IPS-15b (cell line): Measurements from ENCODE around the gene DALRD3.

Experiments
- H3K27me3 ChIP-seq: one replicate; pipeline ENCODE4 v1.6.1; 2013; ENCODE audit warnings: low read length; ENCODE audit not compliant: control insufficient read depth, insufficient read depth
- H3K36me3 ChIP-seq: one replicate; pipeline ENCODE4 v1.6.1; 2013; ENCODE audit warnings: low read length; ENCODE audit not compliant: control insufficient read depth, insufficient read depth
- H3K4me1 ChIP-seq: one replicate; pipeline ENCODE4 v1.6.1; 2013; ENCODE audit warnings: mild to moderate bottlenecking, low read length; ENCODE audit not compliant: control insufficient read depth, insufficient read depth
- H3K4me3 ChIP-seq: one replicate; pipeline ENCODE4 v1.5.1; 2013; ENCODE audit warnings: low read depth, low read length
- H3K9ac ChIP-seq: one replicate; pipeline ENCODE4 v1.6.1; 2013; ENCODE audit warnings: low read depth, mild to moderate bottlenecking, low read length
- H3K9me3 ChIP-seq: one replicate; pipeline ENCODE4 v1.6.1; 2013; ENCODE audit warnings: mild to moderate bottlenecking, low read length; ENCODE audit not compliant: control insufficient read depth, insufficient read depth

The DALRD3 gene

GRCh38 chr3:49028298-49028672, 9.9 kb upstream of the DALRD3 start:
- H3K27me3 ChIP-seq = no peaks in the 10 kb centered on the region
- H3K36me3 ChIP-seq = peaks cover 63% of the 10 kb centered on the region
- peak overlapping the region; percentile 98 for H3K4me3 ChIP-seq
- H3K9ac ChIP-seq = peak overlapping the region; percentile 82
- peaks cover 7% of the 10 kb centered on the region for H3K4me1 ChIP-seq
- no peaks in the 10 kb centered on the region for H3K9me3 ChIP-seq

- Histone ChIP-seq H3K9me3 (no peaks in the 10 kb centered on the region), H3K4me3 (no peak overlapping the region), H3K27me3 (no peaks in the 10 kb centered on the region), H3K36me3 (peaks cover 56% of the 10 kb centered on the region), H3K4me1 (peaks cover 12% of the 10 kb centered on the region), H3K9ac (no peak overlapping the region)
Observed at GRCh38 chr3:49027634-49028033, 9.3 kb upstream of the DALRD3 start.

- H3K4me1 ChIP-seq = peaks cover 12% of the 10 kb centered on the region
- H3K27me3 ChIP-seq = no peaks in the 10 kb centered on the region
- H3K36me3 ChIP-seq = peaks cover 47% of the 10 kb centered on the region
- H3K4me3 ChIP-seq = no peak overlapping the region
- no peaks in the 10 kb centered on the region for H3K9me3 ChIP-seq
- H3K9ac ChIP-seq = no peak overlapping the region
Observed at GRCh38 chr3:49026536-49026935, 8.2 kb upstream of the DALRD3 start.

GRCh38 chr3:49025793-49026520, 7.6 kb upstream of the DALRD3 start:
- Histone ChIP-seq H3K9me3 (no peaks in the 10 kb centered on the region), H3K36me3 (peaks cover 47% of the 10 kb centered on the region), H3K9ac (no peak overlapping the region), H3K4me1 (peaks cover 12% of the 10 kb centered on the region), H3K27me3 (no peaks in the 10 kb centered on the region), H3K4me3 (no peak overlapping the region)

- Histone ChIP-seq H3K9ac (no peak overlapping the region), H3K4me3 (no peak overlapping the region), H3K4me1 (peaks cover 12% of the 10 kb centered on the region), H3K9me3 (no peaks in the 10 kb centered on the region), H3K27me3 (no peaks in the 10 kb centered on the region), H3K36me3 (peaks cover 43% of the 10 kb centered on the region)
Observed at GRCh38 chr3:49025005-49025792, 6.8 kb upstream of the DALRD3 start.

- peaks cover 39% of the 10 kb centered on the region for H3K36me3 ChIP-seq
- no peaks in the 10 kb centered on the region for H3K27me3 ChIP-seq
- no peak overlapping the region for H3K4me3 ChIP-seq
- no peak overlapping the region for H3K9ac ChIP-seq
- peaks cover 15% of the 10 kb centered on the region for H3K4me1 ChIP-seq
- no peaks in the 10 kb centered on the region for H3K9me3 ChIP-seq
Observed at GRCh38 chr3:49024449-49024848, 6.1 kb upstream of the DALRD3 start.

- Histone ChIP-seq H3K4me1 (peaks cover 15% of the 10 kb centered on the region), H3K4me3 (no peak overlapping the region)
Observed at GRCh38 chr3:49023775-49024174, 5.4 kb upstream of the DALRD3 start.

GRCh38 chr3:49022688-49023171, 4.3 kb upstream of the DALRD3 start:
- Histone ChIP-seq H3K9ac (peak overlapping the region; percentile 96), H3K4me3 (peak overlapping the region; percentile 92), H3K9me3 (no peaks in the 10 kb centered on the region), H3K36me3 (peaks cover 39% of the 10 kb centered on the region), H3K4me1 (peaks cover 8% of the 10 kb centered on the region), H3K27me3 (no peaks in the 10 kb centered on the region)

More at GRCh38 chr3:49023775-49024174, 5.4 kb upstream of the DALRD3 start:
- H3K27me3 ChIP-seq = no peaks in the 10 kb centered on the region
- H3K9ac ChIP-seq = no peak overlapping the region
- no peaks in the 10 kb centered on the region for H3K9me3 ChIP-seq
- peaks cover 39% of the 10 kb centered on the region for H3K36me3 ChIP-seq

GRCh38 chr3:49021813-49022687, 3.7 kb upstream of the DALRD3 start, which contains the start of gene NDUFAF3:
TSS of gene NDUFAF3 (plus strand) at chr3:49022121. CDS start at chr3:49022145, 24 bp downstream.
- peak within 1 kb of the TSS; percentile 92 for H3K4me3 ChIP-seq
- no peaks in the 10 kb centered on the region for H3K27me3 ChIP-seq
- no peaks in the 10 kb centered on the region for H3K9me3 ChIP-seq
- peak within 1 kb of the TSS; percentile 96 for H3K9ac ChIP-seq
- H3K36me3 ChIP-seq = peaks cover 36% of the 10 kb centered on the region
- H3K4me1 ChIP-seq = peaks cover 13% of the 10 kb centered on the region

GRCh38 chr3:49021213-49021812, 2.9 kb upstream of the DALRD3 start:
- Histone ChIP-seq H3K36me3 (peaks cover 29% of the 10 kb centered on the region), H3K9ac (peak overlapping the region; percentile 96), H3K9me3 (no peaks in the 10 kb centered on the region), H3K4me1 (peaks cover 13% of the 10 kb centered on the region), H3K4me3 (peak overlapping the region; percentile 92), H3K27me3 (no peaks in the 10 kb centered on the region)
